HCT116 (cell line): Measurements from ENCODE around the gene CACNA2D3.

Source experiments
- ATF3 ChIP-seq: IDR thresholded peaks from 2 replicates; pipeline ENCODE4 v1.6.1; 2012
- CBX3 ChIP-seq: IDR thresholded peaks from 2 replicates; pipeline ENCODE4 v1.6.1; 2012; ENCODE audit warnings: low read depth
- CTCF ChIP-seq, 3 experiments: fragments of 200-600 bp in 1 of 3; sonication (generic) in 1 of 3; IDR thresholded peaks in 2 of 3; conservative IDR thresholded peaks in 1 of 3; 2 replicates each; pipeline ENCODE4 v1.5.1; 2012 to 2017; ENCODE audit warnings: low read depth in 2 of 3, low read length in 2 of 3, antibody characterized with exemption in 1 of 3, borderline replicate concordance in 1 of 3, control low read depth in 1 of 3, mild to moderate bottlenecking in 1 of 3, mixed read lengths in 1 of 3, mixed run types in 1 of 3, moderate library complexity in 1 of 3; ENCODE audit not compliant: insufficient read depth in 1 of 3
- ELF1 ChIP-seq: IDR thresholded peaks from 2 replicates; pipeline ENCODE4 v1.6.1; 2012; ENCODE audit warnings: low read depth, borderline replicate concordance
- EZH2 ChIP-seq: fragments of 200-600 bp; sonication (generic); IDR thresholded peaks from 2 replicates; pipeline ENCODE4 v1.6.1; 2017; ENCODE audit warnings: antibody characterized with exemption, mixed run types
- EZH2phosphoT487 ChIP-seq: fragments of 200-600 bp; IDR thresholded peaks from 2 replicates; pipeline ENCODE4 v1.6.1; 2018; ENCODE audit warnings: antibody characterized with exemption, borderline replicate concordance
- MAX ChIP-seq: IDR thresholded peaks from 2 replicates; pipeline ENCODE4 v1.6.1; 2012
- POLR2A ChIP-seq: IDR thresholded peaks from 2 replicates; pipeline ENCODE4 v1.7.0; 2011; ENCODE audit warnings: borderline replicate concordance; ENCODE audit not compliant: insufficient read depth, insufficient read length; ENCODE audit errors: extremely low read depth
- POLR2AphosphoS5 ChIP-seq: IDR thresholded peaks from 2 replicates; pipeline ENCODE4 v1.6.1; 2011; ENCODE audit warnings: mild to moderate bottlenecking, low read depth, low read length, moderate library complexity
- YY1 ChIP-seq: IDR thresholded peaks from 2 replicates; pipeline ENCODE4 v1.6.1; 2011; ENCODE audit warnings: low read length, low read depth, moderate library complexity, mild to moderate bottlenecking; ENCODE audit not compliant: insufficient replicate concordance; ENCODE audit errors: extremely low read depth
- ZFX ChIP-seq: fragments of 450-650 bp; IDR thresholded peaks from 2 replicates; pipeline ENCODE4 v1.6.1; 2017

- TF ChIP-seq EZH2 (no peak), CTCF (IDR thresholded peaks at IDR 0.05 in 2 of 3, conservative IDR thresholded peaks at IDR 0.05 in 1 of 3; ENCODE audit: borderline replicate concordance in 1 of 3, insufficient read depth in 1 of 3, low read depth in 2 of 3, low read length in 2 of 3) (no peak), POLR2A (no peak), YY1 (no peak), CBX3 (no peak), ZFX (no peak), EZH2phosphoT487 (no peak), ATF3 (no peak), POLR2AphosphoS5 (no peak), ELF1 (no peak), MAX (no peak)
These were observed 860.5 kb downstream of the CACNA2D3 start for GRCh38 chr3:54982807-54983206.
